GM12873 (cell line): ENCODE measurements around the gene BEST1.

Experiments
- CTCF ChIP-seq: IDR thresholded peaks from 2 replicates; pipeline ENCODE4 v1.5.1; 2012; ENCODE audit warnings: low read depth, mild to moderate bottlenecking, moderate library complexity, low read length, control low read depth; ENCODE audit not compliant: insufficient read depth; ENCODE audit errors: missing control alignments

BEST1 gene

GRCh38 chr11:61973476-61974162 lies 23.5 kb downstream of the BEST1 start:
- no peak for TF ChIP-seq CTCF

GRCh38 chr11:61974766-61975631 lies 24.8 kb downstream of the BEST1 start:
- TF ChIP-seq CTCF, result no peak

DNA sequence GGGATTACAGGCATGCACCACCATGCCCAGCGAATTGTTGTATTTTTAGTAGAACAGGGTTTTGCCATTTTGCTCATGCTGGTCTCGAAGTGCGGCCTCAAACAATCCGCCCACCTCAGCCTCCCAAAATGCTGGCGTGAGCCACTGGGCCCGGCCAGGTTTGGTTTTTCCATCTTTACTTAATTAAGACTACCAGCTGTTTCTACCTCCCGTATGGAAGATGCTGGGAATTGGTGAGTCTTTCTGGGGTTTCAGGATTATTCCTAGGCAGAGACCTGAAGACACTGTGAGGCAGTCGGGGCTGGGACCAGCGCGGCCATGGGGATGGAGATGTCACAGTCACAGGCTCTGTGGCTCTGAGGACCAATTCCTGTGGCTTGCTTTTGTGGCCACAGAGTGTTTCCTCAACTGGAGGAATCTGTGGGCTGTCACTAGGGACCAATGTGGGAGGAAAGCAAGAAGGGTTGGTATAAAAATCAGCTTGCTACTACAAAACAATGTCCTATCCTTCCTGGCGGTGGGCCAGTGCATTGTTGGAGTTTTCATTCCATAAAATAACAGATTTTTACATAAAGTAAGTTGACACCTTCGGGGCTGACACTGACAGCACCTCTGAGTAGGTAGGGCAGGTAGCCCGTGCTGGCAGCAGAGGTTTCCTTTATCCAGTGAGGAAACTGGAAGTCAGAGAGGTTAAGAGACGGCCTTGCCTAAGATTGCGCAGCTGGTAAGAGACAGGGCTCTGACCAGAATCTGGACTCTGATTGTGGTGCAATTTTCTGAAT lies 25.7 kb downstream of the BEST1 start:
- no peak for TF ChIP-seq CTCF

GRCh38 chr11:61976420-61976800 lies 26.3 kb downstream of the BEST1 start:
- TF ChIP-seq CTCF, result no peak

GRCh38 chr11:61976813-61977475 lies 26.8 kb downstream of the BEST1 start:
- TF ChIP-seq CTCF, result no peak

DNA sequence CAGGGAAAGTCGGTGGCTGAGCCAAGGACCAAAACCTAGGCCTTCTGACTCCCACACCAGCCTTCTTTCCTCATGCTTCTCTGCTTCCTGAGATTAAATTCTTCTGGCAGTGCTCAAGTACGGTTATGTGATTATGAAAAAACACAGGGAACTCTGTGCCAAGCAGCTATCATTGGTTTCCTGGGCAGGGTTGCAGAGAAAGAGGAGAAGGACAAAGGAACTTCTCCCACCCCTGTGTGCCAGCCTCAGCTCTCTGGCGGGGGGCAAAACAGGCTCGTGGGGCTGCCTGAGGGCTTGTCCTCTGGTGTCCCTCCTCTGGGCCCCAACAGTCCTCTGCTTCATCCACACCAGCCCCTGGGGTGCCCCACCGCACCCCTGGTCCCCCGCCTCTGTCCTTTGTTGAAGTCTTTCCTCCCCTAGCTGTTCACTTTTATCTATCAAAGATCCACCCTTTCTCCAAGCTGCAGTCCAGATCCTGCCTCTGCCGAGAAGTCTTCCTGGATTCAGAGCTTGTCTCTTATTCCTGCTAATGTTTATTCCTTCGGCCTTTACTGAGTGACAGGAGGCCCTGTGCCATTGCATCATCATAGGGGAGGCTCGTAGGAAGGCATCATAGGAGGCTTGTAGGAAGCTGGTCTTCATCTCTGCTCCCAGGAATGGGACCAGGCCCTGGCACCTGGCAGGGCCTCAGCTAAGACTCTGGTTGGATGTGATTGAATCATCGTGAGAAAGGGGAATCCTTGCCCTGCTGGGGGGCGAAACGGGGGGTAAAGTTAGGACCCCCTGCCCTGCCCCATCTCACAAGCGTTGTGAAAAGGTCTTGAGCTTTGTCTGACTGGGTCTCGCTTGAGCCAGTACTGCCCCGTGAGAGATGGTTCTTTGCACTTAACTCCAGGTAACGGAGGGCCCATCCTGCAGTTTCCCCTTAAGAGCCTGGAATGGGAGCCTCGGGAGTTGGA lies 28.8 kb downstream of the BEST1 start:
- no peak for TF ChIP-seq CTCF
